Erythroblast (primary cell): ENCODE measurements around the gene THRB.

Experiments used
- GATA1 ChIP-seq: IDR thresholded peaks from 2 replicates; pipeline ENCODE4 v1.6.1; 2011; ENCODE audit warnings: low read depth, mild to moderate bottlenecking, control low read depth, low read length, moderate library complexity
- POLR2A ChIP-seq: IDR thresholded peaks from 2 replicates; pipeline ENCODE4 v1.6.1; 2011; ENCODE audit warnings: mild to moderate bottlenecking, low read length

- TF ChIP-seq POLR2A (no peak), GATA1 (no peak)
These were observed 332.8 kb downstream of the THRB start for GRCh38 chr3:24161841-24162240.
